Upper lobe of left lung (tissue), 4 donors: Measurements from ENCODE around the gene ITPR2.

Experiments
- CTCF ChIP-seq, 6 experiments: fragments of 450-650 bp in 4 of 6; fragments of 200-600 bp in 2 of 6; sonication (generic) in 2 of 6; IDR thresholded peaks; one replicate each; pipeline ENCODE4 v1.5.1; 2016 to 2019; ENCODE audit warnings: antibody characterized with exemption in 6 of 6
- POLR2A ChIP-seq, 4 donors: fragments of 450-650 bp; IDR thresholded peaks; one replicate each; pipeline ENCODE4 v1.5.1; 2016 to 2017; ENCODE audit warnings: antibody characterized with exemption in 4 of 4, mild to moderate bottlenecking in 2 of 4

- no peak for TF ChIP-seq POLR2A (IDR thresholded peaks at IDR 0.05)
- TF ChIP-seq CTCF (IDR thresholded peaks at IDR 0.05): no peak
These were observed 923 bp upstream of the ITPR2 start for GRCh38 chr12:26833743-26834490.
